Aorta (tissue), 5 donors: ENCODE data around the gene PEX11G. TPM values are rescaled to one million over a fixed set of nuclear protein-coding genes. Genes with fewer than 3 reads are reported as not detected.
A peak's percentile ranks its signal among the peaks of the same experiment; 100 is the strongest.
"Not testable (repeated sequence)": the region's sequence is repeated elsewhere in the genome, so short reads cannot be mapped to it uniquely, and the experiment has no call there.

Experiments
- ATAC-seq: fragments of 200-7000 bp; cut with Tn5 transposase; one replicate; pipeline ENCODE4 v1.9.1; 2022; ENCODE audit warnings: moderate library complexity; ENCODE audit not compliant: low FRiP score
- DNase-seq, 2 donors: peaks; one replicate each; pipeline ENCODE4 v3.0.0-alpha.2; 2020
- H3K27ac ChIP-seq, 2 donors: one replicate each; pipeline ENCODE4 v1.5.1; 2013; ENCODE audit warnings: low read length in 2 of 2, mild to moderate bottlenecking in 2 of 2, moderate library complexity in 2 of 2, control low read depth in 1 of 2, inconsistent platforms in 1 of 2, low read depth in 1 of 2
- H3K27me3 ChIP-seq, 2 donors: one replicate each; pipeline ENCODE4 v1.6.1; 2013; ENCODE audit warnings: control low read depth in 1 of 2, low read length in 1 of 2, mild to moderate bottlenecking in 1 of 2, moderate library complexity in 1 of 2; ENCODE audit not compliant: insufficient read depth in 2 of 2, control insufficient read depth in 1 of 2
- H3K36me3 ChIP-seq, 2 donors: one replicate each; pipeline ENCODE4 v1.6.1; 2013; ENCODE audit warnings: control low read depth in 1 of 2, low read length in 1 of 2, mild to moderate bottlenecking in 1 of 2; ENCODE audit not compliant: insufficient read depth in 2 of 2, control insufficient read depth in 1 of 2
- H3K4me1 ChIP-seq, 2 donors: one replicate each; pipeline ENCODE4 v1.6.1; 2013; ENCODE audit warnings: low read length in 2 of 2, control low read depth in 1 of 2, mild to moderate bottlenecking in 1 of 2, moderate library complexity in 1 of 2; ENCODE audit not compliant: insufficient read depth in 2 of 2, control insufficient read depth in 1 of 2
- H3K4me3 ChIP-seq, 2 donors: one replicate each; pipeline ENCODE4 v1.5.1; 2013; ENCODE audit warnings: low read length in 2 of 2, control low read depth in 1 of 2, mild to moderate bottlenecking in 1 of 2
- H3K9me3 ChIP-seq: one replicate; pipeline ENCODE4 v1.6.1; 2013; ENCODE audit warnings: mild to moderate bottlenecking, low read length; ENCODE audit not compliant: control insufficient read depth
- WGBS, 2 donors: extraction: QIAGEN DNeasy Blood & Tissue Kit; methylation state at CpG; one replicate each; pipeline ENCODE4 v1.1.7; 2013; 5-methylcytosine and 5-hydroxymethylcytosine counted together
- intact Hi-C, 2 donors: fragments of 100-400 bp; cut with DNase I; formaldehyde crosslinking; loops; one replicate each; pipeline versions ENCODE4 v1.14.2 to v1.15.0; 2022
- polyA plus RNA-seq, 2 donors: library from polyadenylated mRNA; stranded (reverse); fragments of 200-250 nt; gene quantifications; one replicate each; pipeline ENCODE4 v1.2.3, GENCODE V29; 2013
- total RNA-seq, 2 donors: library from RNA; stranded (reverse); fragmentation: NEBNext Ultra II Directional; extraction: Animal tissue kit (Norgen Biotek cat#: 25700); gene quantifications; one replicate each; pipeline ENCODE4 v1.2.1, GENCODE V29; 2021
- donor health status: healthy with polysubstance abuse.
- donor health status: Bipolar disorder and iron deficiency.
- donor health status: DM: no; HTN: no; CAD: no.
- donor health status: DM: no; HTN: no; CAD: no.
- donor health status: DM: yes; HTN: yes; CAD: no.

The PEX11G gene
- total and polyA plus RNA-seq, 4 donors = 1.9 to 5.3 (median 3.0) TPM

- Histone ChIP-seq H3K27me3 (no peaks in the 10 kb centered on the region), H3K36me3 (peaks cover 0 to 10% of the 10 kb centered on the region in 2 donors), H3K9me3 (peaks cover 3% of the 10 kb centered on the region), H3K4me1 (no peaks in the 10 kb centered on the region), H3K4me3 (no peak overlapping the region), H3K27ac (no peak overlapping the region)
- ATAC-seq (no peak), DNase-seq (no peak)
- WGBS, 2 donors = 97 to 98% methylated on average over 8 of the region's 8 CpGs
- intact Hi-C loops = no loop called here
These were observed 33.8 kb downstream of the PEX11G start for GRCh38 chr19:7454998-7455397.

GRCh38 chr19:7450243-7451223, 38.3 kb downstream of the PEX11G start:
- 85 to 88% methylated on average over 53 of the region's 53 CpGs for WGBS, 2 donors
- Histone ChIP-seq H3K9me3 (peaks cover 3% of the 10 kb centered on the region), H3K4me3 (no peak overlapping the region), H3K36me3 (peaks cover 0 to 12% of the 10 kb centered on the region in 2 donors), H3K27me3 (no peaks in the 10 kb centered on the region), H3K27ac (no peak overlapping the region), H3K4me1 (no peaks in the 10 kb centered on the region)
- ATAC-seq (peak; percentile 79), DNase-seq (no peak)
- intact Hi-C loops = no loop called here

GRCh38 chr19:7449391-7450070, 39.3 kb downstream of the PEX11G start:
- H3K9me3 ChIP-seq, H3K27ac ChIP-seq, H3K4me1 ChIP-seq, DNase-seq, H3K4me3 ChIP-seq, H3K27me3 ChIP-seq, ATAC-seq, intact Hi-C loops: not testable (repeated sequence)
- peaks cover 0 to 14% of the 10 kb centered on the region in 2 donors for H3K36me3 ChIP-seq
- 99% methylated on average over 6 of the region's 6 CpGs for WGBS, 2 donors

GRCh38 chr19:7447648-7448047, 41.2 kb downstream of the PEX11G start:
- WGBS, 2 donors = 95 to 96% methylated on average over 6 of the region's 6 CpGs
- ATAC-seq (no peak), DNase-seq (no peak)
- Histone ChIP-seq H3K27me3 (no peaks in the 10 kb centered on the region), H3K9me3 (peaks cover 3% of the 10 kb centered on the region), H3K27ac (no peak overlapping the region), H3K4me3 (no peak overlapping the region), H3K4me1 (no peaks in the 10 kb centered on the region), H3K36me3 (peaks cover 0 to 6% of the 10 kb centered on the region in 2 donors)
- intact Hi-C loops = no loop called here

GRCh38 chr19:7445104-7445503, 43.7 kb downstream of the PEX11G start:
- Histone ChIP-seq H3K4me1 (no peaks in the 10 kb centered on the region), H3K27ac (no peak overlapping the region), H3K36me3 (peaks cover 0 to 10% of the 10 kb centered on the region in 2 donors), H3K9me3 (peaks cover under 1% of the 10 kb centered on the region), H3K4me3 (no peak overlapping the region), H3K27me3 (no peaks in the 10 kb centered on the region)
- intact Hi-C loops = no loop called here
- DNase-seq (no peak), ATAC-seq (no peak)
- 93 to 95% methylated on average over 3 of the region's 3 CpGs for WGBS, 2 donors

GRCh38 chr19:7444042-7444441, 44.8 kb downstream of the PEX11G start:
- 90 to 92% methylated on average over 19 of the region's 19 CpGs for WGBS, 2 donors
- no peak for DNase-seq
- Histone ChIP-seq H3K4me3 (no peak overlapping the region), H3K36me3 (peaks cover 0 to 9% of the 10 kb centered on the region in 2 donors), H3K27me3 (no peaks in the 10 kb centered on the region), H3K27ac (no peak overlapping the region), H3K4me1 (no peaks in the 10 kb centered on the region), H3K9me3 (no peaks in the 10 kb centered on the region)
- no peak for ATAC-seq
- intact Hi-C loops = no loop called here

- no peak for ATAC-seq
- intact Hi-C loops = no loop called here
- Histone ChIP-seq H3K4me1 (no peaks in the 10 kb centered on the region), H3K9me3 (no peaks in the 10 kb centered on the region), H3K27ac (no peak overlapping the region), H3K4me3 (no peak overlapping the region), H3K27me3 (no peaks in the 10 kb centered on the region), H3K36me3 (peaks cover 0 to 8% of the 10 kb centered on the region in 2 donors)
- 61 to 62% methylated on average over 9 of the region's 9 CpGs for WGBS, 2 donors
- no peak for DNase-seq
These were observed 46.4 kb downstream of the PEX11G start for GRCh38 chr19:7442423-7442822.

GRCh38 chr19:7441468-7442146, 47.2 kb downstream of the PEX11G start:
- no peaks in the 10 kb centered on the region for H3K4me1 ChIP-seq
- no peaks in the 10 kb centered on the region for H3K9me3 ChIP-seq
- no peak for DNase-seq
- ATAC-seq = no peak
- H3K36me3 ChIP-seq = peaks cover 0 to 8% of the 10 kb centered on the region in 2 donors
- intact Hi-C loops = no loop called here
- 93% methylated on average over 21 of the region's 21 CpGs for WGBS, 2 donors
- H3K27ac ChIP-seq = no peak overlapping the region
- no peak overlapping the region for H3K4me3 ChIP-seq
- no peaks in the 10 kb centered on the region for H3K27me3 ChIP-seq
